WI38 (cell line): ENCODE data around the gene FAM120C.

Source experiments
- H3K4me3 ChIP-seq: 2 replicates; pipeline ENCODE4 v1.5.1; 2011; ENCODE audit warnings: low read depth, mild to moderate bottlenecking, control low read depth, low read length
- TF ChIP-seq, protein P1 (sequence below): IDR thresholded peaks from 2 replicates; pipeline ENCODE4 v1.5.1; 2012; ENCODE audit warnings: low read depth, mild to moderate bottlenecking, control low read depth, low read length

Gene FAM120C

DNA sequence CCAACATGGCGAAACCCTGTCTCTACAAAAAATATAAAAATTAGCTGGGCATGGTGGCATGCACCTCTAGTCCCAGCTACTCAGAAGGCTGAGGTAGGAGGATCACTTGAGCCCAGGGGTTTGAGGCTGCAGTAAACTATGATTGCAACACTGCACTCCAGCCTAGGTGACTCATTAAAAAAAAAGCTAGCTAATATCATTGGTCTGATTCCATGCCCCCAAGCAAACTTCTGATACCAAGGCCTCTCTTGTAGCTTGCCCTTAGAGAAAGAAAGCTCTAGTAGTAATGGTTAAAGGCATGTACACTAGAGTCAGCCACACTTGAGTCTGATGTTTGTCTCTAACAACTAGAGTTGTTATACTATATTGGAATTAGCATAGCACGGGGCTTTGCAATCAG, 106.2 kb downstream of the FAM120C start:
- no peak overlapping the region for H3K4me3 ChIP-seq
- TF ChIP-seq, protein P1, sequence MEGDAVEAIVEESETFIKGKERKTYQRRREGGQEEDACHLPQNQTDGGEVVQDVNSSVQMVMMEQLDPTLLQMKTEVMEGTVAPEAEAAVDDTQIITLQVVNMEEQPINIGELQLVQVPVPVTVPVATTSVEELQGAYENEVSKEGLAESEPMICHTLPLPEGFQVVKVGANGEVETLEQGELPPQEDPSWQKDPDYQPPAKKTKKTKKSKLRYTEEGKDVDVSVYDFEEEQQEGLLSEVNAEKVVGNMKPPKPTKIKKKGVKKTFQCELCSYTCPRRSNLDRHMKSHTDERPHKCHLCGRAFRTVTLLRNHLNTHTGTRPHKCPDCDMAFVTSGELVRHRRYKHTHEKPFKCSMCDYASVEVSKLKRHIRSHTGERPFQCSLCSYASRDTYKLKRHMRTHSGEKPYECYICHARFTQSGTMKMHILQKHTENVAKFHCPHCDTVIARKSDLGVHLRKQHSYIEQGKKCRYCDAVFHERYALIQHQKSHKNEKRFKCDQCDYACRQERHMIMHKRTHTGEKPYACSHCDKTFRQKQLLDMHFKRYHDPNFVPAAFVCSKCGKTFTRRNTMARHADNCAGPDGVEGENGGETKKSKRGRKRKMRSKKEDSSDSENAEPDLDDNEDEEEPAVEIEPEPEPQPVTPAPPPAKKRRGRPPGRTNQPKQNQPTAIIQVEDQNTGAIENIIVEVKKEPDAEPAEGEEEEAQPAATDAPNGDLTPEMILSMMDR, result no peak

DNA sequence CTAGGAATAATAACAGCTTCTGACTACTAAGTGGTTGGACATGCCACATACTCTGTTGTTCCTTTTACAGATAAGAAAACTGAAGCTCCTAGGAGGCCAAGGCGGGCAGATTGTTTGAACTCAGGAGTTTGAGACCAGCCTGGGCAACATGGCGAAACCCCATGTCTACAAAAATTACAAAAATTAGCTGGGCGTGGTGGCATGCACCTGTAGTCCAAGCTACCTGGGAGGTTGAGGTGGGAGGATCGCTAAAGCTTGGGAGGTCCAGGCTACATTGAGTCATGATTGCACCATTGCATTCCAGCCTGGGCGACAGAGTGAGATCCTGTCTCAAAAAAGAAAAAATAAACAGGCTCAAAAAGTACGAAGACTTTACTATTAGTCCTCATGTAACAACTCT, 108.2 kb downstream of the FAM120C start:
- no peak overlapping the region for H3K4me3 ChIP-seq
- TF ChIP-seq, protein P1, result no peak

DNA sequence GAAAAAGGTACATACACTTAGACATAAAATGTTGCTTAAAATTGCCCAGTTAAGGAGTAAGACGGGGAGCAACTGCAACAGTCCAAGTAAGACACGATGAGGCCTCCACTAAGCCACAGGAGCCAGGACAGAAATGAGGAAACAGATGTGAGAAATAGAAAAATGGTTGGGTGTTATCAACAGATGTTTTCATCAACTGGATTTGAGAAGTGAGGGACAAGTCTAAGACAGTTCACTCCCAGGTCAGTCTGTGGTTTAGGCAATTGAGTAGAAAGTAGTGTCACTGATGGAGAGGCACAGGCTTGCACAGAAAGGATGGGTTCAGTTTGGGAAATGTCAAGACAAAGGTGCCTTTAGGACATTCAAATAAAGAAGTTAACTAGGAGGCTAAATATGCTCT, 115.3 kb downstream of the FAM120C start:
- TF ChIP-seq, protein P1, result no peak
- no peak overlapping the region for H3K4me3 ChIP-seq

DNA sequence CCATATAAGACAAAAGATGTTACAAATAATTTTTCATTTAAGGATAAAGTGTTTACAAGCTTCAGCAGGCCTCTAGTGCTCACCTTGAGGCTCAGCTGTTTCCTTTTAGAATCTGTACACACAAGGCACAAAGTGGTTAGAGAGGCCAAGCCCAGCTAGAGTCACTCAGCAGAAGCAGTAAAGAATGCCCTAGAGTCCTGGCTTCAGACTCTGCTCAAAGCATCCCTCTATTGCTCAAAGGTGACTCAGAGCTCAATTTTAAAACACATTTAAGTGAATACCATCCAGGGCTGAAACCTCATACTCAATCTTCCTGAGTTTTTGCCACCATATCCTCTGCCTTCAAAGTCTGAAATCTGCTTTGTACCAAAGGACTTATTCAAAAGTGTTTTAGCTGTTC, 116.2 kb downstream of the FAM120C start:
- H3K4me3 ChIP-seq, result no peak overlapping the region
- TF ChIP-seq, protein P1, result no peak

DNA sequence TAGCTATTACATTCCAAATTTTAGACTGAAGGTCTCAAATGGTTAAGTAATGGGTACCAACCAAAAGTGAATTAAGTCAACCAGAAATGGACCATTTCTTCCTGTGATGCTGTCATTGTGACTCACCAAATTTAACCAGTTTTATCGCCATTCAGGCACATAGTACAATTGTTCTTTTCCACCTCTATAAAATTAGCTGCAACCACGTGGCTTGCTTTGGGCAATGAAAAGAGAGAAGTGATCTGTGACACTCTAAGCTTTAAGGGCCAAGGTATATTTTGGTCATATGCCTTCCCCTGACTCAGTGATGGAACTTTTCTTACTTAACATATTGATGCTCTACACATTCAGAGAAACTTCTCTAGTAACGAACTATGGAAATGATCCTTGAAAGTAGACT, 118.5 kb downstream of the FAM120C start:
- H3K4me3 ChIP-seq, result no peak overlapping the region
- TF ChIP-seq, protein P1, result no peak

DNA sequence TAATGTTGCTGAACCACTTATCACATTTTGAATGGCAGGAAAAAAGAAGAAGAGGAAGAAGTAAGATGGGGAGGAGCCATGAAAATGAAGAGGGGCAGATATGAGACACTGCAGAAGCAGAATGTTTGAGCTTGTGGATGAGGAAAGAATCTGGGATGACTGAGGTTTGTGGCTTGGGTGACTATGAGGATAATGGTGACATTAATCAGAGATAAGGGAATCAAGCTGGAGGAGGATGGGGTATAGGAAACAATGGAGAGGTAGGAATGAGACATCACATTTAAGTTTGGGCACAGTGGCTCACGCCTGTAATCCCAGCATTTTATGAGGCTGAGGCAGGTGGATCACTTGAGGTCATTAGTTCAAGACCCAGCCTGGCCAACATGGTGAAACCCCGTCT, 119.7 kb downstream of the FAM120C start:
- TF ChIP-seq, protein P1, result no peak
- H3K4me3 ChIP-seq, result no peak overlapping the region

DNA sequence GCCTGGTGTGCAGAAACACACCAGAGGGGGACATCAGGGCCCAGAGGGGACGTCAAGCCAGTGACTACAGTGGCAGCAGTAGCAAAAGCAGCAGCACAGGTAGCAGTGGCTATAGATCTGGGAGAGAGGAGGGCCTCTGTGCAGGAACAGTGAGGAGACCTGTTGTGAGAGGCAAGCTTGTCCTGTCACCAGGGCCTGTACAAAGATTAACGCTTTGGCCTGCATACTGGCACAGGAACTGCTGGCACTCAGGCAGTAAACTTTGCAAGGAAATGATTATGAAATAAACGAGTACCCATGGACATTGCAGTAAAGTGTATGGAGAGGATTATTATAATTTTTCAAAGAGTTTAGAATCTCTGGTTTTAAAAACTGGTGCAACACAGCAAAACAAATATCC, 133.3 kb downstream of the FAM120C start:
- TF ChIP-seq, protein P1, result no peak
- no peak overlapping the region for H3K4me3 ChIP-seq

DNA sequence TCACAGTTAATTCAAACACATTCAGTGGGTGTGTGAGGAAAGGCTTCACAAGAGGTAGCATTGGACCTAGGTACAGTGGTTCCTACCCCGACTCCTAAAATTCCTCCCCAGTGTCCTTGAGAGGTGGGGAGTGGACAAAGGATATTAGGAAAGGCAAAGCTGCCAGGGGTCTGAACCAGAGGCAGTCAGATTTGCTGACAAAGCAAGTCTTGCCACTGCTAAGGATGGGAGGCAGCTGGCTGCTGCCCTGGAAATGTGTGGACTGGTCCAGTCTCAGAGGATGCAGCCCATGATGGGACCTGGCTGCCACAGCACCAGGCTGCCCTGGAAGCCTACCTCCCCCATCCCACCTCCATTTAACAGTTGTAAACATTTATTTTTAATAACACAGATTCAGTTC, 134.6 kb downstream of the FAM120C start:
- H3K4me3 ChIP-seq, result no peak overlapping the region
- TF ChIP-seq, protein P1, result no peak
